HG03103 (cell line): Measurements from ENCODE around the gene ARHGAP27.
"Not testable (repeated sequence)": the region's sequence is repeated elsewhere in the genome, so short reads cannot be mapped to it uniquely, and the experiment has no call there.

Experiments used
- ATAC-seq: cut with Tn5 transposase; IDR thresholded peaks from one replicate; pipeline ENCODE4 v1.9.1; 2021; ENCODE audit warnings: low read depth; ENCODE audit not compliant: unreplicated experiment

ARHGAP27 gene

DNA sequence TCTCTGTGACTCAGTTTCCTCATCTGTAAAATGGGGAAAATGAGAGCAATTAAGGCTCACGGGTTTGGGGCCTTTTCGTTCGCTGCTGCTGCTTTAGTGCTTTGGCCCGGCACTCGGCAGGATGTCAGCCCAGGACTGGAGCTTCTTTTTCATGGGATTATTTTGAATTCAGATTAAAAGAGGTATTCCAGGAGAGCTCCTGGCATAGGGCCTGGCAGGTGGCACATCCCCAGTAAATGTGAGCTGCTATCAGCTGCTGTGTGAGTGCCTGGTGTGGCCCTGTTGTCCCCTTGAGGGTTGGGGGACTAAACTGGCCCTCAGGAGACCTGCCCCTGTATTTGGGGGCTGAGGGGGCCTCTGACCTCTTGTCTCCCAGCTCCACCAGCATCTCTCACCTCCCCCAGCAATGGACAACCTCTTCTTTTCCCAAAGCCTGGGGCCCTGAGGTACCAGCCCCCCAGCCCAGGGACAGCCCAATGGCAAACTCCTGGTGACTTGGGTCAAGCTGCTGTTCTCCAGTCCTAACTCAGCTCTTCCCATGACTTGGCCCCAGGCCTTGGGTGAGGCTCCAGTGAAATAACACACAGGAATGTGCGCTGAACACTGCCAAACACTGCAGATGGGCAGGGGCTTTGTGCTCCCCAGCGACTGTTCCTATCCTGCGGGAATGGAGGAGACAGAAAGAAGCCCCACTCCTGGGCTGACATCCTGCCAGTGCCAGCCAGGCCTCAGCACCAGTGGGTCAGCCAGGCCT, 14.4 kb upstream of the ARHGAP27 start:
- ATAC-seq = not testable (repeated sequence)

DNA sequence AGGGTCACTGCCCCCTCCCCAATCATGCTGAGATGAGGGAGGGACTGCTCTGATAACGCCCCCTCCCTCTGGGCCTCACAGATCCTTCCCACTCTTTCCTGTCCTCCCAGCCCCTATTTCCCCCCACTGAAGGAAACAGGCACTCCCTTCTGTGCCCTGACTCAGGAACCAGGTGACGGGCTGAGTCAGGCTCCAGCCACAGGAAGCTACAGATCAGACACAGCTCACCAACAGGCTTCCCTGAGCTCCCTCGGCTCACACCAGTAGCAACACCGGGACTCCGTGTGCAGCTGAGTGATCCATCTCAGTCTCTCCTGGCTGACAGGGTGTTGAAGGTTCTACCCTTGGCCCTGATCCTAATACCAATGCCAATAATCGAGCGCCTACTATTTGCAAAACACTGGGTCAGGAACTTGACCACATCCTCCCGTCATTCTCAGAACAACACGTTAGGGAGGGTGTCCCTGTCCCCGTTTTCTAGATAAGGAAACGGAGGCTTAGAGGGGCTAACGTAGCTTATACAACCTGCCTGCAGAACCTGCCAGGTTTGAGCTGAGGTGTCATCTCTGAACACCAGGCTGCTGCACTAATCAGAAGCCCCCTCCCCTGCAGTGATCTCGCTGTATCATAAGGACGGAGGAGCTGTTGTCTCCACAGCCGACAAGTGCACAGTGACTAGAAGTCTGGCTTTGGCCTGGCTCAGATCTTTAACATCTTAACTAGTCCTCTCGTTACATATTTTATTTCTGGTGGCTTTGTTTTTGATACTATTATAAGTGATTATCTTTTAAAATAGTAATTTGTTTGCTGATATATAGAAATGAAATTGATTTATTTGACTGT, 13.5 kb upstream of the ARHGAP27 start:
- ATAC-seq = not testable (repeated sequence)

- not testable (repeated sequence) for ATAC-seq
Measured at GRCh38 chr17:45444856-45445820, 12.5 kb upstream of the ARHGAP27 start.

GRCh38 chr17:45444301-45444700, 11.6 kb upstream of the ARHGAP27 start:
- ATAC-seq = not testable (repeated sequence)

DNA sequence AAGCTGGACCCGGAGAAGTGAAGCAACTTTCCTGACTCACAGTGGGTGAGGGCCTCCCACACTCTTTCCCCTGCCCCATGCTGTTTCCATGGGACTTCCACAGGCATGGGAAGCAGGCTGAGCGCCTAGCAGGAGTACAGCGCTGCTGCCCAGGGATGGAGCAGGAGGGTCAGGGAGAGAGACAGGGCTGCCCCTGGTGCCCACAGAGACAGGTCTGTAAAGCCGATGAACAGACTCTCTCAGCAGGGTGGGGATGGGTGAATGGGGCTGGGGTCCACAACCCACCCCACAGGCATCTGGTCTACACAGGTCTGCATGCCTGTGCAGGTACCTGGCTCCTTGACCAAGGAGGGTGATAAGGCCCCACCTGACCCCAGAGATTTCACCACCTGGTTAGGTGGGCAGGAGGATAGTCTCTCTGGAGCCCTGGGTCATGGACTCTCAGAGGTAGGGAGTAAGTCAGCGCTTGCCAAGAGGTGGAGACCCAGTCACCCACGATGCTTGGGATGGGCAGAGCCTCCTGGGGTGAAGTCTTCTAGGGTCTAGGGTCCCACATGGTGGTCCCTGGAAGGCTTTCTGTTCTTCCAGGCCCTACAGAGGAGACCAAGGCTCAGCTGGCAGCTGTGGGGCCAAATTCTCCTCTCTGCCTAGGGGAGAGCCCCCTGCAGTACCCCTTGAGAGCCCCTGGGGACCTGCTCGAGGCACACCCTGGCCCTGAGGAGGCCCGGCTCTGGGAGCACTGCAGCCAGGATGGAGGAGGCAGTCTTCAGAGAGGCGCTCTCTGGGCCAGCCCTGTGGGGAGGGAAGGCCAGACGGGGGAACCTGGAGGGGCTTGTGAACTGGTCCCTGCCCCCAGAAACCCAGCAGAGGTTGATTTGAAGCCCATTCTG, 10.9 kb upstream of the ARHGAP27 start:
- ATAC-seq = not testable (repeated sequence)

DNA sequence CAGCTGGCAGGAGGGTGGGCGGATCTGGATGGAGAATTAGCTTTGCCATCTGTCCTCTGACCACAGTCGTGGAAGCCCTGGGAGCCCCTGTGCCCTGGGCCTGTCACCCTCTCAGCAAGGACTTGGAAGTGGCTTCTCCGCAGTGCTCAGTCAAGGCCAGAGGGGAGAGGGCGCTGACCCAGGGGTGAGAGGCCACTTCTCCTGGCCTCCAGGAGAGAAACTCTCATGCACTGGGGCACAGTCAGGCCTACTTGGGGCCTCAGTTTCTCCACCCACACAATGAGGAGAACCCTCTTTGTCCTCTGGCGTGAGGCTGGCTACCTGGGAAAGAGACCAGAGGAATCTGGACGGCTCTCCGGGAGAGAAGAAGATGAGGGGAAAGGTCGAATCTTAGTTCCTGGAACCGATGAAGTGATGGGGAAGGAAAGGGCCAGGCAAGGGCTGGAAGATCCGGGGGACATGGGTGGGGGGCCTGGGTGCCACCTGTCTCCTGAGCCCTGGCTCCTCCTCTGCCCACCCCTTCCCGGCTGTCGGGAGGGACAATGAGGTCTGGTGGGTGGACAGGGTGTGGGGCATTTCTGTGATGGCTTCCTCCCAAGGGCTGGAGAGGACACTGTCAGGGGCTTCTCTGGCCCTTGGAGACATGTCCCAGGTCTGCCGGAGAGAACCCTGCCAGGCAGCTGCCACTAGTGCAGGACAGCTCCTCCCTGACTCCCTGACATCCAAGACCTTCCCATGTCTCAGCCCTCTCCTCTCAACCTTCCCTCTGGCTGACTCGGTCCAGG, 9.0 kb upstream of the ARHGAP27 start:
- ATAC-seq = no peak

DNA sequence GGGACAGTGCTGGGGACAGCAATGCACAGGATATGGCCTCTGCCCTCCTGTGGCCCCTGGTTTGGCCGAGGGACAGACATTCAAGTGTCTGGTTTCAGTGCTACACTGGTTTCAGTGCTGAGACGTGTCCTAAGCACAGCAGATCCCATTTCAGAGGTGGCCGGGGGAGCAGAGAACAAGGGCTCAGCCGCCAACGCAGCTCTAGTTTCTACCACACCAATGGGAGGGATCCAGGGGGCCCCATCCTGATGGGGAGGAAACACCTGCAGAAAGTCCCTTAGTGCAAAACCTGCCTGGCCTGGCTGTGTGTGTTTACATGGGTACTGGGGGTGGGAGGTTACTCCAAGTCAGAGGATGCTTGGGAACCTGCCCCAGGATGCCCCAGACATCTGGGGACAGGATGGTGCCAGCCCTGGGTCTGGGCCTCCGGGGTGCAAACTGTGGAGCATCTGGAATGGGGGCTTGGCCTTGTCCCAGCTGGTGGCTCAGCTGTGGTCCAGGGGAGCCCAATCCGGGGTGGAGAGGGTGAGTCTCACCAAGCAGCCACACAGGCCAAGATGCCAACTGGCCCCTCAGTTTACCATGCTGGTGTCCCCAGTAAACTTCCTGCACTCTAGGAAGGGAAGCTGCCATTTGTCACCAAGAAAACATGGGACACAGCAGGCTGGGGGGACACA, 8.3 kb upstream of the ARHGAP27 start:
- not testable (repeated sequence) for ATAC-seq

DNA sequence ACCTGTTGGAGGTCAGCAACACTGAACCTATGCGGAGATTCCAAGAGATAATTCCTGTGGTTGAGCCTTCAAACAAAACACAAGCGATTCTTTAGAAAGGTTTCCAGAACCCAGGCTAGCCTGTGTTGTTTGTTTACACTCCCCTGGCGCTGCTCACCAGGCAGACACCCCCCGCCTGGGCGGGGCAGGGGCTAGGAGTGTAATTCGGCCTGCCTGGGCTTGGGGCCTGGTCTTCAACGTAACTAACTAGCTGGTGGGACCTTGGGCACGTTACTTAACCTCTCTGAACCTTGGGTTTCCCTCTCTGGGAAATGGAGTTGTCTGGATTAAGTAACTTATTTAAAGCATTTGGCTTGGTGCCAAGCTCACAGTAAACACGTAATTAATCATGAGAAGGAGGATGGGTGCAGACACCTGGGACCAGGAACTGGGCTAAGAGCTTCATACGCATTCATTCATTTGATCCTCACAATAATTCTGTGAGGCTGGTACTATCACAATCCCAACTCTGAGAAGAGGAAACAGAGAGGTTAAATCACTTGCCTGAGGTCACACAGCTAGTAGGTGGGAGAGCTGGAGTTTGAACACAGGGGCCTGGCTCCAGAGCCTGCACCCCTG, 7.6 kb upstream of the ARHGAP27 start:
- ATAC-seq = no peak

- ATAC-seq = no peak
Measured at GRCh38 chr17:45438931-45439610, 6.4 kb upstream of the ARHGAP27 start.

GRCh38 chr17:45437465-45438283, 5.0 kb upstream of the ARHGAP27 start:
- ATAC-seq = no peak

- no peak for ATAC-seq
Measured at GRCh38 chr17:45436625-45437464, 4.2 kb upstream of the ARHGAP27 start.

- ATAC-seq = no peak
Measured at GRCh38 chr17:45436161-45436560, 3.5 kb upstream of the ARHGAP27 start.

- ATAC-seq = no peak
Measured at GRCh38 chr17:45435481-45435880, 2.8 kb upstream of the ARHGAP27 start.

DNA sequence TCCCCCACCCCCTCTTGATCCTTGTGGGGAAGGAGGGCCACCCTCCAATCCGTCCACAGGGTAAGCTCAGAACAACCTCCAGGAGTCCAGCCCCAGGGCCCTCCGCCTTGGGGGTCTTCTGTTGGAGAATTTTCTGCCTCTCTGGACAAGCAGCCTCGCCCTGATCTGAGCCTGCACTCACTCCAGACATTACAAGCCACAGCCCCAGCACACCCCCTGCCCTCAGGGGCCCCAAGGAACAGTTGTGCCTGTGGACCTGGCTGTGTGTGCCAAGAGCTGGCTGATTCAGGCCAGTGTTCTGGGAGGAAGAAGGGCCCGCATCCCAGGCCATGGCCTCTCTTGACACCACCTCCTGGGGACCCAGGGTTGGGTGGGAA, 477 bp upstream of the ARHGAP27 start:
- ATAC-seq = no peak

DNA sequence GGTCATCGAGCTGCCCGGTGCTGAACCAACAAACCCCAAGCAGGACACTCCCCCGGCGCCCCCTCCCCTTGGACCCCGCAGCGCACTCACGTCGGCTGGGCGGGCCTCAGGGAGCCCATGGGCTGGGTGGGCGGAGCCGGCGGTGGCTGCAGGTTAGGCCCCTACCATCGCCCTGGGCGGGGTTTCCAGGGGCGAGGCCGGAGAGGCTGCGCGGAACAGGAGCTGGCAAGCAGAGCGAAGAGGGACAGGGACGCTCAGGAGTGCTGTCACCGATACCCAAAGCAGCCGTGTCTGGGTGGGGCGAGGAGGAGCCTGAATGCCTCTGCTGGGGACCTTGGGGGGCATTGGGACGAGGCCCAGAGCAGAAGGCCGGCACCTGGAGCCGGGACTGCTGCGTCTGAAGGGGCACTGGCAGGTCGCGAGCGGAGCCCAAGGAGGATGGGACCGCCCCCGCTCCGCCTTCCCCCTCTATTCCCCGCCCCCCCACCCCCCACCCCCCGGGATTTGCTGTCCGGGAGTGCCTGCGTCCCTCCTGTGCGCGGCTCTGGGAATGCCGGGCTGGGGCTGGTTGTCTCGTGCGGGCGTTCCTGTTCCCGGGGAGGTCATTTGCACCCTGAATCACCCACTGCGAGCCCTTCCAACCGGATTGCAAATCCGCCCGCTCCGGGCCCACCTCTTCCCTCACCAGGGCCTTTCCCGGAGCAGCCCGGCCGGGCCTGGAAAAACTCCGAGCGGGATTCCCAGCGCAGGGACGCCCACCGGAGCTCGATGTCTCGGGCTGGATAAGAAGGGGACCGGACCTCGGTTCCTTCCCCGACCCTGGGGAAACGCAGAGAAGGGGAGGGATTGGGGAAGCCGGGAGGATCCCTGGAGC, 902 bp downstream of the ARHGAP27 start:
- no peak for ATAC-seq
